ENCODE measurements around the gene LRRC8E.
A peak's percentile ranks its signal among the peaks of the same experiment; 100 is the strongest.

DNA sequence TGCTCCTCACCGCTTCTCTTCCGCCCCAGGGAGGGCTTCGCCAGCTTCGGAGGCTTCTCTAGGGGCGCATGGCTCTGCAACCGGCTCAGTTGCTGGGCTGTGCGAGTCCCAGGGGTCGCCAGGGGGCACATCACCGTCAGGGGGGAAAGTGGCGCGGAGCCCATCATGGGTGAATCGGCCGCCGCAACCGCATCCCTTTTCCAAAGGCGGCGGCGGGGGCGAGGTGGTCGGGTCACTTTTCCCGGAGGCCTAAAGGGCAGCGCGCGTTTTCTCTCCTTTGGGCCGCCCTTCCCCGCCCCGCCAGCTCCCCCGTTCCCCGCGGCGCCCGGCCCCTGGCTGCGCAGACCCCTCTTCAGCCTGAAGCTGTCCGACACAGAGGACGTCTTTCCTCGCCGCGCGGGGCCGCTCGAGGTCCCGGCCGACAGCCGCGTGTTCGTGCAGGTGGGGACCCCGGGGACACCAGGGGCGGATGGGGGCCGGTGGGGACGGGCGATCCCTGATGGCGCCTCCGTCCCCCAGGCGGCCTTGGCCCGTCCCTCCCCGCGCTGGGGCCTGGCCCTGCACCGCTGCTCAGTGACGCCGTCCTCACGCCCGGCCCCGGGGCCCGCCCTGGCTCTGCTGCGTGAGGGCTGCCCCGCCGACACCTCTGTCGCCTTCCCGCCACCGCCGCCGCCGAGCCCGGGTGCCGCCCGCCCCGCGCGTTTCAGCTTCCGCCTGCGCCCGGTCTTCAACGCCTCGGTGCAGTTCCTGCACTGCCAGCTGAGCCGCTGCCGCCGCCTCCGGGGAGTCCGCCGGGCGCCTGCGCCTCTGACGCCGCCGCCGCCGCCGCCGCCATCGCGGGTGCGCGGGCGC lies 28.0 kb downstream of the LRRC8E start:
- TF ChIP-seq EZH2 (IDR thresholded peaks at IDR 0.05; ENCODE audit: borderline replicate concordance, low read depth, low read length, poor library complexity, severe bottlenecking): no peak
- TF ChIP-seq, protein P1, sequence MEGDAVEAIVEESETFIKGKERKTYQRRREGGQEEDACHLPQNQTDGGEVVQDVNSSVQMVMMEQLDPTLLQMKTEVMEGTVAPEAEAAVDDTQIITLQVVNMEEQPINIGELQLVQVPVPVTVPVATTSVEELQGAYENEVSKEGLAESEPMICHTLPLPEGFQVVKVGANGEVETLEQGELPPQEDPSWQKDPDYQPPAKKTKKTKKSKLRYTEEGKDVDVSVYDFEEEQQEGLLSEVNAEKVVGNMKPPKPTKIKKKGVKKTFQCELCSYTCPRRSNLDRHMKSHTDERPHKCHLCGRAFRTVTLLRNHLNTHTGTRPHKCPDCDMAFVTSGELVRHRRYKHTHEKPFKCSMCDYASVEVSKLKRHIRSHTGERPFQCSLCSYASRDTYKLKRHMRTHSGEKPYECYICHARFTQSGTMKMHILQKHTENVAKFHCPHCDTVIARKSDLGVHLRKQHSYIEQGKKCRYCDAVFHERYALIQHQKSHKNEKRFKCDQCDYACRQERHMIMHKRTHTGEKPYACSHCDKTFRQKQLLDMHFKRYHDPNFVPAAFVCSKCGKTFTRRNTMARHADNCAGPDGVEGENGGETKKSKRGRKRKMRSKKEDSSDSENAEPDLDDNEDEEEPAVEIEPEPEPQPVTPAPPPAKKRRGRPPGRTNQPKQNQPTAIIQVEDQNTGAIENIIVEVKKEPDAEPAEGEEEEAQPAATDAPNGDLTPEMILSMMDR (conservative IDR thresholded peaks at IDR 0.05; ENCODE audit: low read depth, low read length): 0 out of 2 replicates have a peak, but pooled peaks have one; percentile 18

Data from A673 (cell line).